Right lobe of liver (tissue), 4 donors: ENCODE measurements around the gene ATP2B3.

Experiments
- CTCF ChIP-seq, 4 donors: fragments of 200-600 bp in 3 of 4; fragments of 450-650 bp in 1 of 4; IDR thresholded peaks; one replicate each; pipeline versions ENCODE4 v1.5.1 to v1.8.0; 2016 to 2022; ENCODE audit warnings: antibody characterized with exemption in 4 of 4, mild to moderate bottlenecking in 2 of 4
- POLR2A ChIP-seq: fragments of 450-650 bp; IDR thresholded peaks from one replicate; pipeline ENCODE4 v1.6.1; 2017; ENCODE audit warnings: antibody characterized with exemption, mild to moderate bottlenecking
- donor health status: DM: no; HTN: no; CAD: no.
- donor health status: DM: no; HTN: no; CAD: no.
- donor health status: DM: no; HTN: yes; CAD: no.

DNA sequence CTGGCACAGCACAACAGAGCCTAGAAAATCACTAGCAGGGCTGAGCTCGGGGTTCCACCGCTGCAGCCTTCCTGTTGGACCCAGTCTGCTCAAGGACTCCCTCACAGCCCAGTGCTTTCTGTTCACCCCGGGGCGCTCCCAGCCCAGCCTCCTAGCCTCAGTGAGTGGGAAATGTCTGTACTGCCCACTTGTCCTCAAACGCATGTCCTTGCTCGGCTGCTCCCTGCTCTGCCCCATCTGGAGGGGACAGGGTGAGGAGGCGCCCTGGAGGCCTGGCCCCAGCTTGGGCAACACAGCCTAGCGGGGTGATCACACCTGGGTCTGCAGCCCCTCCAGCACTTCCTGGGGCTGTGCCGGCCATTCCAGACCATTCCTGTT, 93.4 kb downstream of the ATP2B3 start:
- TF ChIP-seq CTCF (IDR thresholded peaks at IDR 0.05), result no peak
- no peak for TF ChIP-seq POLR2A
